ENCODE results near the gene BLID.

BLID gene

GRCh38 chr11:122113836-122114825 lies 1.9 kb downstream of the BLID start (continued):
- no peak for TF ChIP-seq ZBTB11 (tag by site-specific recombination; conservative IDR thresholded peaks at IDR 0.05; ENCODE audit: low read depth)
- TF ChIP-seq TCF7L2 (IDR thresholded peaks at IDR 0.05; ENCODE audit: borderline replicate concordance, low read depth, low read length): no peak

- Histone ChIP-seq H3K4me3 (ENCODE audit: low read depth, low read length) (no peak overlapping the region), H3K27ac (ENCODE audit: extremely low read depth, low read depth, low read length) (no peak overlapping the region), H3K4me1 (ENCODE audit: control insufficient read depth, insufficient read depth, low read length) (no peaks in the 10 kb centered on the region), H3K36me3 (ENCODE audit: control insufficient read depth in 2 of 2, insufficient read depth in 1 of 2, low read length in 2 of 2) (no peaks in the 10 kb centered on the region), H3K9me3 (ENCODE audit: control insufficient read depth, insufficient read depth, low read depth, low read length) (no peaks in the 10 kb centered on the region)
- ChIA-PET POLR2A (no interaction called here), CTCF (interaction anchor here (0.8 to 4.6 kb wide), 3 partner anchors 11 to 468 kb away, joined by 3 to 25 read pairs (median 3); no protein-coding TSS in a partner anchor)
- TF ChIP-seq ZNF157 (tag by site-specific recombination; IDR thresholded peaks at IDR 0.05): no peak
- no peak for TF ChIP-seq ZNF660 (tag by site-specific recombination; IDR thresholded peaks at IDR 0.05)
- no peak for TF ChIP-seq ZNF623 (tag by site-specific recombination; IDR thresholded peaks at IDR 0.05)
- no peak for TF ChIP-seq ZNF626 (tag by site-specific recombination; IDR thresholded peaks at IDR 0.05)
- TF ChIP-seq SP2 (tag by site-specific recombination; IDR thresholded peaks at IDR 0.05): no peak
- TF ChIP-seq ZNF214 (tag by site-specific recombination; IDR thresholded peaks at IDR 0.05; ENCODE audit: borderline replicate concordance): no peak
These were observed 3.3 kb downstream of the BLID start for GRCh38 chr11:122112470-122113365.

DNA sequence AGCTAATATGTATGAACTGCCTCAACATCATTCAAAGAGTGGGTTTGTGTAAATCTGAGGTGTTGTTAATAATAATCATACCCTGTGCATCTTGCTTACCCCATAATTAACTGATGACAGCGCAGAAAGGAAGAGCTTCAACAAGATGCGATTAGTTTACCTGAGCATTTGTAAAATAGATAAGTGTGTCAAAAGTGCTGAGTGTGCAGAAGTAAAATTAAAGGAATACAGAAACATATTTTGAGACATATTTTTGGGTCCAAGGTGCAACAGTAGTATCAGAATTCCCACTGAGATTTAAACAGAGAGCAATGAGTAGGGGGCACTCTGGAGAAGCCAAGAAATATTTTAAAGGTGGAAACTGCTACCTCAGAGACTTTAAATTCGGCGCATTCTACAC lies 6.1 kb downstream of the BLID start:
- ChIA-PET POLR2A (no interaction called here), CTCF (interaction anchor here (0.6 to 3.4 kb wide), 7 partner anchors 13 to 1795 kb away, joined by 3 to 64 read pairs (median 3); no protein-coding TSS in a partner anchor)
- H3K27ac ChIP-seq (ENCODE audit: extremely low read depth, low read depth, low read length): no peak overlapping the region
- no peaks in the 10 kb centered on the region for H3K9me3 ChIP-seq (ENCODE audit: control insufficient read depth, insufficient read depth, low read depth, low read length)
- H3K4me3 ChIP-seq (ENCODE audit: low read depth, low read length): no peak overlapping the region
- H3K4me1 ChIP-seq (ENCODE audit: control insufficient read depth, insufficient read depth, low read length): no peaks in the 10 kb centered on the region
- no peaks in the 10 kb centered on the region for H3K36me3 ChIP-seq (ENCODE audit: control insufficient read depth in 2 of 2, insufficient read depth in 1 of 2, low read length in 2 of 2)
- TF ChIP-seq, protein P1, sequence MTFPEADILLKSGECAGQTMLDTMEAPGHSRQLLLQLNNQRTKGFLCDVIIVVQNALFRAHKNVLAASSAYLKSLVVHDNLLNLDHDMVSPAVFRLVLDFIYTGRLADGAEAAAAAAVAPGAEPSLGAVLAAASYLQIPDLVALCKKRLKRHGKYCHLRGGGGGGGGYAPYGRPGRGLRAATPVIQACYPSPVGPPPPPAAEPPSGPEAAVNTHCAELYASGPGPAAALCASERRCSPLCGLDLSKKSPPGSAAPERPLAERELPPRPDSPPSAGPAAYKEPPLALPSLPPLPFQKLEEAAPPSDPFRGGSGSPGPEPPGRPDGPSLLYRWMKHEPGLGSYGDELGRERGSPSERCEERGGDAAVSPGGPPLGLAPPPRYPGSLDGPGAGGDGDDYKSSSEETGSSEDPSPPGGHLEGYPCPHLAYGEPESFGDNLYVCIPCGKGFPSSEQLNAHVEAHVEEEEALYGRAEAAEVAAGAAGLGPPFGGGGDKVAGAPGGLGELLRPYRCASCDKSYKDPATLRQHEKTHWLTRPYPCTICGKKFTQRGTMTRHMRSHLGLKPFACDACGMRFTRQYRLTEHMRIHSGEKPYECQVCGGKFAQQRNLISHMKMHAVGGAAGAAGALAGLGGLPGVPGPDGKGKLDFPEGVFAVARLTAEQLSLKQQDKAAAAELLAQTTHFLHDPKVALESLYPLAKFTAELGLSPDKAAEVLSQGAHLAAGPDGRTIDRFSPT (tag by site-specific recombination; IDR thresholded peaks at IDR 0.05): no peak
- TF ChIP-seq ZNF223 (tag by site-specific recombination; IDR thresholded peaks at IDR 0.05) (no peak), PRDM1 (tag by site-specific recombination; IDR thresholded peaks at IDR 0.05) (no peak), REPIN1 (tag by site-specific recombination; IDR thresholded peaks at IDR 0.05; ENCODE audit: low read depth) (no peak), ZNF266 (tag by site-specific recombination; IDR thresholded peaks at IDR 0.05; ENCODE audit: low read depth) (no peak), ZXDB (tag by site-specific recombination; IDR thresholded peaks at IDR 0.05) (no peak), ZNF146 (tag by site-specific recombination; IDR thresholded peaks at IDR 0.05) (no peak), ZNF274 (IDR thresholded peaks at IDR 0.05; ENCODE audit: low read length) (no peak), ZNF274 (tag by site-specific recombination; IDR thresholded peaks at IDR 0.05; ENCODE audit: borderline replicate concordance) (no peak), ZNF501 (tag by site-specific recombination; IDR thresholded peaks at IDR 0.05) (no peak), ZSCAN16 (tag by site-specific recombination; IDR thresholded peaks at IDR 0.05) (no peak), ZNF792 (tag by site-specific recombination; IDR thresholded peaks at IDR 0.05) (no peak), ZNF670 (tag by site-specific recombination; IDR thresholded peaks at IDR 0.05; ENCODE audit: low read depth) (no peak), ZNF707 (tag by site-specific recombination; IDR thresholded peaks at IDR 0.05) (no peak)
- TF ChIP-seq, protein P2, sequence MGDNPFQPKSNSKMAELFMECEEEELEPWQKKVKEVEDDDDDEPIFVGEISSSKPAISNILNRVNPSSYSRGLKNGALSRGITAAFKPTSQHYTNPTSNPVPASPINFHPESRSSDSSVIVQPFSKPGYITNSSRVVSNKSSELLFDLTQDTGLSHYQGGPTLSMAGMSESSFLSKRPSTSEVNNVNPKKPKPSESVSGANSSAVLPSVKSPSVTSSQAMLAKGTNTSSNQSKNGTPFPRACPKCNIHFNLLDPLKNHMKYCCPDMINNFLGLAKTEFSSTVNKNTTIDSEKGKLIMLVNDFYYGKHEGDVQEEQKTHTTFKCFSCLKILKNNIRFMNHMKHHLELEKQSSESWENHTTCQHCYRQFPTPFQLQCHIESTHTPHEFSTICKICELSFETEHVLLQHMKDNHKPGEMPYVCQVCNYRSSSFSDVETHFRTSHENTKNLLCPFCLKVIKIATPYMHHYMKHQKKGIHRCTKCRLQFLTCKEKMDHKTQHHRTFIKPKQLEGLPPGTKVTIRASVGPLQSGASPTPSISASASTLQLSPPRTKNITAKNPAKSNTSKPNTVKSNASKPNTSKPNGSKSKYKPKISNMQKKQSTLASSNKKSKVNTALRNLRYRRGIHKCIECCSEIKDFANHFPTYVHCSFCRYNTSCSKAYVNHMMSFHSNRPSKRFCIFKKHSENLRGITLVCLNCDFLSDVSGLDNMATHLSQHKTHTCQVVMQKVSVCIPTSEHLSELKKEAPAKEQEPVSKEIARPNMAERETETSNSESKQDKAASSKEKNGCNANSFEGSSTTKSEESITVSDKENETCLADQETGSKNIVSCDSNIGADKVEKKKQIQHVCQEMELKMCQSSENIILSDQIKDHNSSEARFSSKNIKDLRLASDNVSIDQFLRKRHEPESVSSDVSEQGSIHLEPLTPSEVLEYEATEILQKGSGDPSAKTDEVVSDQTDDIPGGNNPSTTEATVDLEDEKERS (tag by site-specific recombination; IDR thresholded peaks at IDR 0.05): no peak
